Trophoblast cell (in vitro differentiated cells and primary cell): ENCODE results near the gene AGBL5.

Experiments
- DNase-seq, 2 donors: peaks; one replicate each; pipeline ENCODE4 v3.0.0-alpha.2; 2016
- H2AFZ ChIP-seq: 2 replicates; pipeline ENCODE4 v1.6.1; 2013; ENCODE audit warnings: low read length, moderate library complexity, mild to moderate bottlenecking; ENCODE audit not compliant: insufficient read depth, poor library complexity
- H2AK5ac ChIP-seq: 2 replicates; pipeline ENCODE4 v1.6.1; 2013; ENCODE audit warnings: mild to moderate bottlenecking, low read length
- H2BK120ac ChIP-seq: 2 replicates; pipeline ENCODE4 v1.6.1; 2013; ENCODE audit warnings: low read length, mild to moderate bottlenecking, moderate library complexity; ENCODE audit not compliant: insufficient read depth, poor library complexity
- H2BK12ac ChIP-seq: 2 replicates; pipeline ENCODE4 v1.6.1; 2013; ENCODE audit warnings: mild to moderate bottlenecking, low read length, moderate library complexity
- H2BK5ac ChIP-seq: 2 replicates; pipeline ENCODE4 v1.6.1; 2013; ENCODE audit warnings: low read length, low read depth, moderate library complexity, mild to moderate bottlenecking; ENCODE audit not compliant: poor library complexity
- H3K14ac ChIP-seq: 2 replicates; pipeline ENCODE4 v1.6.1; 2013; ENCODE audit warnings: mild to moderate bottlenecking, low read length
- H3K18ac ChIP-seq: 2 replicates; pipeline ENCODE4 v1.6.1; 2013; ENCODE audit warnings: mild to moderate bottlenecking, low read length
- H3K23ac ChIP-seq: 2 replicates; pipeline ENCODE4 v1.6.1; 2013; ENCODE audit warnings: low read length
- H3K27ac ChIP-seq: 2 replicates; pipeline ENCODE4 v1.5.1; 2013; ENCODE audit warnings: low read depth, mild to moderate bottlenecking, inconsistent platforms, low read length, moderate library complexity
- H3K27me3 ChIP-seq: 2 replicates; pipeline ENCODE4 v1.6.1; 2013; ENCODE audit warnings: inconsistent platforms, mild to moderate bottlenecking, low read length, moderate library complexity; ENCODE audit not compliant: insufficient read depth
- H3K36me3 ChIP-seq, 2 experiments: 1 replicate in 1 of 2; 2 replicates in 1 of 2; pipeline ENCODE4 v1.6.1; 2013; ENCODE audit warnings: low read length in 2 of 2, mild to moderate bottlenecking in 2 of 2, moderate library complexity in 1 of 2; ENCODE audit not compliant: insufficient read depth in 2 of 2, control insufficient read depth in 1 of 2
- H3K4ac ChIP-seq: 2 replicates; pipeline ENCODE4 v1.6.1; 2013; ENCODE audit warnings: low read depth, mild to moderate bottlenecking, low read length, moderate library complexity
- H3K4me1 ChIP-seq, 2 experiments: 1 replicate in 1 of 2; 2 replicates in 1 of 2; pipeline ENCODE4 v1.6.1; 2013; ENCODE audit warnings: low read length in 2 of 2, mild to moderate bottlenecking in 2 of 2, moderate library complexity in 1 of 2; ENCODE audit not compliant: insufficient read depth in 2 of 2, control insufficient read depth in 1 of 2
- H3K4me2 ChIP-seq: 2 replicates; pipeline ENCODE4 v1.6.1; 2013; ENCODE audit warnings: inconsistent platforms, mild to moderate bottlenecking, low read length, moderate library complexity
- H3K4me3 ChIP-seq: 2 replicates; pipeline ENCODE4 v1.5.1; 2013; ENCODE audit warnings: mild to moderate bottlenecking, low read depth, low read length, inconsistent platforms
- H3K79me1 ChIP-seq: one replicate; pipeline ENCODE4 v1.6.1; 2013; ENCODE audit warnings: low read length
- H3K79me2 ChIP-seq: 2 replicates; pipeline ENCODE4 v1.6.1; 2013; ENCODE audit warnings: low read length, mild to moderate bottlenecking; ENCODE audit not compliant: control insufficient read depth, insufficient read depth, poor library complexity
- H3K9ac ChIP-seq: 2 replicates; pipeline ENCODE4 v1.6.1; 2013; ENCODE audit warnings: mild to moderate bottlenecking, low read length
- H3K9me3 ChIP-seq: 2 replicates; pipeline ENCODE4 v1.6.1; 2013; ENCODE audit warnings: low read depth, mild to moderate bottlenecking, control low read depth, inconsistent platforms, low read length; ENCODE audit not compliant: insufficient read depth
- H4K12ac ChIP-seq: 2 replicates; pipeline ENCODE4 v1.6.1; 2013; ENCODE audit warnings: low read depth, mild to moderate bottlenecking, low read length, moderate library complexity
- H4K8ac ChIP-seq: 2 replicates; pipeline ENCODE4 v1.6.1; 2013; ENCODE audit warnings: low read depth, mild to moderate bottlenecking, low read length, moderate library complexity
- H4K91ac ChIP-seq: one replicate; pipeline ENCODE4 v1.6.1; 2013; ENCODE audit warnings: low read depth, mild to moderate bottlenecking, low read length, moderate library complexity
- WGBS: extraction: QIAGEN DNeasy Blood & Tissue Kit; methylation state at CpG from one replicate; pipeline ENCODE4 v1.1.7; 2013; ENCODE audit warnings: missing lambda C conversion rate; ENCODE audit not compliant: insufficient read length, insufficient coverage; ENCODE audit errors: extremely low coverage; 5-methylcytosine and 5-hydroxymethylcytosine counted together

The AGBL5 gene

DNA sequence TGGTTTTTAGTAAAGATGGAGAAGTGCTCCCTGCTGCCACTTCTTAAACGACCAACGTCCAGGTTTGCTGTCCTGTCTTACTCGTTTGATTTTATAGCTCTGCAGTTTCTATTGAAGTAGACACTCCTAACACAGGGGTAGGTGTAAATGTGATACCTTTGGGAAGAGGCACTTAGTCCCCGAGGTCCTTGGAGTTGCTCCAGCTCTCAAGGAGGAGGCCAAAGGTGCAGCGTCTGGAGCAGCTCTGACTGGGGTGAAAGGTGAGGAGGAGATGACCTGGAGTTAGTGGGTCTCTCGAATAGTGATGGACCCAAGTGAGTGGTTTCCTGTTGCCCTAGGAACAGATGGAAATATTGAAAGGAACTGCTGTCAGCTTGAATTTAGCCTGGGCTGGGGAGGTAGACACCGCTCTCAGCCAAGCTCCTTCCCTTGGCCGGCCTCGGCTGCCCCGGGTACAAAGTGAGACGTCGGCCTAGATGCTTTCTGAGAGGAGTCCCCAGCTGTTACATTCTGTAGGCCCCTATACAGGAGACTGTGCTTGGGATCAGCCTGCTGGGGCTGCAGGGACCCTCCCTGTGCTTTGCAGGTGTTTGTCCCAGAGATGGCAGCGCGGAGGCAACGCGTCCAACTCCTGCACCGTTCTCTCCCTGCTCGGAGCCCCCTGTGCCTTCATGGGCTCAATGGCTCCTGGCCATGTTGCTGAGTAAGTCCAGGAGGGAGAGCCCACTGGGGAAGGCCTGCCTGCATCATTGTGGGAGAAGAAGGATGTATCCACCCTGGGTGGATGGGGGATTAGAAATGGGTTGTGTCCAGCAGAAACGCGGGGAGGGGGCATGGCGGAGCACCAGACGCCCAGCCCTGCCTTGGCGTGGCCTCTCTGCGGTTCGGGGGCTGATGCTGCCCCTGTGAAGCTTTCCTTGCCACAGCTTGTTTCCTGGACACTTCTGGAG, 40.6 kb downstream of the AGBL5 start:
- Histone ChIP-seq H3K9me3 (no peaks in the 10 kb centered on the region), H2AFZ (no peak overlapping the region)
- no CpG with 5 or more reads among the region's 25 CpGs for WGBS

DNA sequence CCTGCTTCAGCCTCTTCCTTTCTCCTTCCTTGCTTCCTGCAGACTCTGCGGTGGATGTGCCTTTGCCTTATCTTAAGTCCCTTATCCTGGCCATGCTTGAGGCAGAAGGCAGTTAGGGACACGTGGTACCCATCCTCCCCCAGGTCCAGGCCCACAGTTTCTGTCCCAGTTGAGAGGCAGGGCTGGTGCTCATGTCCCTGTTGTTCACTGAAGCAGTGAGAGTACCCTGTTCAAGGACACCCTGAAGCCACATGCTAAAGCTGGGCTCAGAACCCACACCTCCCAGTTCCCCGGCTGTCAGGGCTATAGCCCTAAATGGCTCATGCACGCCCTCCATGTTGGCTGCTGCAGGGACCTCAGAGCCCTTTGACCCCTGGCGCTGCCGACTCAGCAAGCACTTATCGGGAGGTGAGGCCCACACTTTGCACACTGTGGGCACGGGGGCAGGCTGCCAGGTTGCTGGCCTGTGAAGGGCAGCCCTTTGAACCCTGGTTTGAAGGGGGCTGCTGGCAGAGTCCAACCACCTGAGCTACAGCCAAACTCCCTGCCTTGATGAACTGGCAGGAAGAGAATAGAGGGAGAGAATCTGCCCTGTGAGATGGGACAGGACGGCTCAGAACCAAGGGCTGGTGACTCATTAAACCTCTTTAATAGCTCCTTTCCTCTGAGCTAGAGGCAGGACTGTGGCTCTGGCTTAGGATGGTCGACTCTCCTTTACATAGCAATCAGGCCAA, 41.4 kb downstream of the AGBL5 start:
- no peak overlapping the region for H3K4ac ChIP-seq
- no peak overlapping the region for H3K14ac ChIP-seq
- H4K12ac ChIP-seq, result no peak overlapping the region
- no peak overlapping the region for H4K91ac ChIP-seq
- H2AK5ac ChIP-seq, result no peak overlapping the region
- H3K18ac ChIP-seq, result no peak overlapping the region
- H3K9me3 ChIP-seq, result no peaks in the 10 kb centered on the region
- peaks cover 4% of the 10 kb centered on the region in 2 experiments for H3K4me1 ChIP-seq
- H2BK12ac ChIP-seq, result no peak overlapping the region
- H3K79me1 ChIP-seq, result peaks cover 7% of the 10 kb centered on the region
- H2AFZ ChIP-seq, result no peak overlapping the region
- H3K23ac ChIP-seq, result no peak overlapping the region
- no peak overlapping the region for H2BK120ac ChIP-seq
- no peaks in the 10 kb centered on the region for H3K79me2 ChIP-seq
- no peak overlapping the region for H3K9ac ChIP-seq
- no peaks in the 10 kb centered on the region for H3K36me3 ChIP-seq
- no peak overlapping the region for H3K4me3 ChIP-seq
- no peaks in the 10 kb centered on the region for H3K27me3 ChIP-seq
- no peak overlapping the region for H4K8ac ChIP-seq
- H2BK5ac ChIP-seq, result no peak overlapping the region
- H3K4me2 ChIP-seq, result no peak overlapping the region
- no peak for DNase-seq
- WGBS, result no CpG with 5 or more reads among the region's 10 CpGs
- no peak overlapping the region for H3K27ac ChIP-seq

More for the DNA sequence above, 40.6 kb downstream of the AGBL5 start:
- no peak overlapping the region for H3K14ac ChIP-seq
- no peak overlapping the region for H4K91ac ChIP-seq
- no peak overlapping the region for H3K4me2 ChIP-seq
- no peak overlapping the region for H3K18ac ChIP-seq
- H4K12ac ChIP-seq, result no peak overlapping the region
- H3K36me3 ChIP-seq, result no peaks in the 10 kb centered on the region
- no peak overlapping the region for H2BK5ac ChIP-seq
- no peak overlapping the region for H3K27ac ChIP-seq
- H4K8ac ChIP-seq, result no peak overlapping the region
- H3K27me3 ChIP-seq, result no peaks in the 10 kb centered on the region
- peaks cover 5 to 7% of the 10 kb centered on the region in 2 experiments for H3K4me1 ChIP-seq
- no peak overlapping the region for H3K9ac ChIP-seq
- no peak overlapping the region for H2BK12ac ChIP-seq
- H3K79me2 ChIP-seq, result no peaks in the 10 kb centered on the region
- no peak overlapping the region for H2BK120ac ChIP-seq
- peaks cover 4% of the 10 kb centered on the region for H3K79me1 ChIP-seq
- no peak overlapping the region for H3K4ac ChIP-seq
- H2AK5ac ChIP-seq, result no peak overlapping the region
- DNase-seq, result no peak
- H3K4me3 ChIP-seq, result no peak overlapping the region
- no peak overlapping the region for H3K23ac ChIP-seq

DNA sequence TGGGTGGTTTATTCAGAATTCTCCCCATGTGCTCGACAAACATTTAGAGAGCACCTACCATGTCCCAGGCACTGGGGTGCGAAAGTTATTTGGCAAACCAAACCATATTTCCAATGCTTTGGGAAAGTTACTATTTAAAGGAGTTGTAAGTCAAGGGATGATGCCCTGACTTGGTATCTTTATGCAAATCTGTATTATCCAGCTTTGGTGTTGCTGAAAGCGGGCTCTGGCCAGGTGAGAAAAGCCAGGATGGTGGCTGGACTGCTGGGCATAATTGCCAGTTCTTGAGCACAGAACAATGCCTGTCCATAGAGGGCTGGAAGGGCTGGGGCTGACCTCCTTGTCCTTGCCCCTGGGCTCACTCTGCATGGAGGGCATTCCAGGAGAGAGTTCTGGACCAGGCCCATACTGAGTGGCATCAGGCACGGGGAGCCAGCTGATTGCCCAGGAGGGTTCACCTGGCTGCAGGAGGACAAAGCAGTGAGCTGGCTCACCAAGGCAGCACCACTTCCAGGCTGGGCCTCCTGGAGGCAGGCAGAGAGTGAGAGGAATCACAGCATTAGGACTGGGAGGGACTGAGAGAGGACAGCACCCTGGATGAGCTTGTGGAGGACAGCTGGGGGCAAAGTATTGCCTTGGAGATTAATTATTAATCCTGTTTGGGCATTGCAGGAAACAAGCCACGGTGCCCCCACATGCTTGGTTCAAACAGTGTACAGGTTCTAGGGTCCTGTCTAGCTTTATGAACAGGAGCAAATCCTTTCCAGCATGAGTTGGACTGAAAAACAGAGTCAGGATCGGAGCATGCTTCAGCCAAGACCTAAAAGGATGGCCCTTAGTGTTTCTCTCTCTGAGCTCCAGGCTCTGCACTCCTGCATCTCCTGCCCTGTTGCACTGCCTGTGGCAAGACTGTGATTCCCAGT, 42.2 kb downstream of the AGBL5 start:
- no peak overlapping the region for H4K8ac ChIP-seq
- H2AK5ac ChIP-seq, result no peak overlapping the region
- H3K4me3 ChIP-seq, result no peak overlapping the region
- no peak for DNase-seq
- H2BK12ac ChIP-seq, result no peak overlapping the region
- H3K27me3 ChIP-seq, result no peaks in the 10 kb centered on the region
- H3K4me2 ChIP-seq, result no peak overlapping the region
- no peak overlapping the region for H3K18ac ChIP-seq
- H3K23ac ChIP-seq, result peak overlapping the region; percentile 50
- H3K79me1 ChIP-seq, result peaks cover 7% of the 10 kb centered on the region
- H3K27ac ChIP-seq, result no peak overlapping the region
- WGBS, result no CpG with 5 or more reads among the region's 6 CpGs
- H4K91ac ChIP-seq, result no peak overlapping the region
- no peaks in the 10 kb centered on the region for H3K79me2 ChIP-seq
- no peaks in the 10 kb centered on the region for H3K36me3 ChIP-seq
- H2BK5ac ChIP-seq, result no peak overlapping the region
- no peaks in the 10 kb centered on the region for H3K9me3 ChIP-seq
- no peak overlapping the region for H4K12ac ChIP-seq
- H3K9ac ChIP-seq, result no peak overlapping the region
- no peak overlapping the region for H2AFZ ChIP-seq
- H3K4ac ChIP-seq, result no peak overlapping the region
- H3K4me1 ChIP-seq, result peaks cover 4% of the 10 kb centered on the region in 2 experiments
- no peak overlapping the region for H2BK120ac ChIP-seq
- H3K14ac ChIP-seq, result no peak overlapping the region

DNA sequence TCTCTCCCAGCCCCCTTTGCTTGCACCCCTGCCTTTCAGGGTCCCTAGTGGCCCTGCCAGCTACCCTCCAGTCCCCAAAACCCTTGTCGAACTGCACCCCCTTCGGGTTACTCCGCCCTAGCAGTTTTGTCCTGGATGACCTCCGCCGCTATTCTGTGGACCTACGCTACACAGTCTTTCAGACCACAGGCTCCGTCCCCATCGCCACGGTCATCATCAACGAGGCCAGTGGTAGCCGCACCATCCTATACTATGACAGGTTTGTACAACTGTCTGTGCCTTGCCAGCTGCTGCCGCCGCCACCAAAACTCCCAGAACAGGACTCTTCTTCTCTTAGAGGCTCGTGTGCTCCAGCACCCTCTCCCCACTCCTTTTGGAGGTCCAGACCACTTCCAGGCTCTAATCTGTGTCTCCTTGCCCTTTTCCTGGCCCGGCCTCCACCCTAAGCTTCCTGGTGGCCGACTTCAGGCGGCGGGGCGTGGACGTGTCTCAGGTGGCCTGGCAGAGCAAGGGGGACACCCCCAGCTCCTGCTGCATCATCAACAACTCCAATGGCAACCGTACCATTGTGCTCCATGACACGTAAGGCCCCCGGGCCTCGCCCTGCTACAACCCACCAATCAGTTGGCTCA, 43.0 kb downstream of the AGBL5 start:
- Histone ChIP-seq H3K79me2 (no peaks in the 10 kb centered on the region), H4K12ac (no peak overlapping the region), H3K4ac (no peak overlapping the region), H2AK5ac (no peak overlapping the region), H3K27me3 (no peaks in the 10 kb centered on the region), H2BK120ac (no peak overlapping the region), H2BK5ac (no peak overlapping the region), H3K23ac (no peak overlapping the region), H3K18ac (no peak overlapping the region), H2AFZ (no peak overlapping the region), H3K27ac (no peak overlapping the region), H3K4me1 (peaks cover 4% of the 10 kb centered on the region in 2 experiments), H3K14ac (no peak overlapping the region), H2BK12ac (no peak overlapping the region), H3K36me3 (no peaks in the 10 kb centered on the region), H3K79me1 (peaks cover 7% of the 10 kb centered on the region), H3K4me3 (no peak overlapping the region), H3K9me3 (no peaks in the 10 kb centered on the region), H4K8ac (no peak overlapping the region), H3K4me2 (no peak overlapping the region), H3K9ac (no peak overlapping the region), H4K91ac (no peak overlapping the region)
- DNase-seq, result no peak
- no CpG with 5 or more reads among the region's 24 CpGs for WGBS
